ENCODE data around the gene ADGRE2.
A peak's percentile ranks its signal among the peaks of the same experiment; 100 is the strongest.

ADGRE2 gene

DNA sequence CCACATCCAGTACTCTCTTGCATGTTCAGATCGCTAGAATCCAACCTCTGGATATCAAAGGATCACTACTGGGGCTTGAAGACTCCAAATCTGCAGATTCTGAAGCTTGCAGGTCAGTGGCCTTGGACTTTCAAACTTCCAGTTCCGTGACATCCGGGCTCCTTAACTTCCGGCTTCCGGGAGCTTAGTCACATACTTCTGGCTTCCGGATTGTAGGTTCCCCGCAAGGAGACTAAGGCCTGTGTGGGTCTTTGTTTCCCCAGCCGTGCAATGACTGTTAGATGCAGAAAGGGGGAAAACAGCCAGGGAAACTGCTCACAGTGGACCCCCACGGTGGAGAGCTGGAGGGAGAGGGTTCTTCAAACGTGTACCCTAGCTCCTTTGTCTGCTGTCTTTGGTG, 47.2 kb downstream of the ADGRE2 start:
- peak overlapping the region; percentile 20; the same call in 1 of the 2 replicates for H3K4me2 ChIP-seq (ENCODE audit: low read length)
- peak overlapping the region; percentile 81; the same call in 1 of the 2 replicates for H2AFZ ChIP-seq (ENCODE audit: low read length)
- TF ChIP-seq, protein P1, sequence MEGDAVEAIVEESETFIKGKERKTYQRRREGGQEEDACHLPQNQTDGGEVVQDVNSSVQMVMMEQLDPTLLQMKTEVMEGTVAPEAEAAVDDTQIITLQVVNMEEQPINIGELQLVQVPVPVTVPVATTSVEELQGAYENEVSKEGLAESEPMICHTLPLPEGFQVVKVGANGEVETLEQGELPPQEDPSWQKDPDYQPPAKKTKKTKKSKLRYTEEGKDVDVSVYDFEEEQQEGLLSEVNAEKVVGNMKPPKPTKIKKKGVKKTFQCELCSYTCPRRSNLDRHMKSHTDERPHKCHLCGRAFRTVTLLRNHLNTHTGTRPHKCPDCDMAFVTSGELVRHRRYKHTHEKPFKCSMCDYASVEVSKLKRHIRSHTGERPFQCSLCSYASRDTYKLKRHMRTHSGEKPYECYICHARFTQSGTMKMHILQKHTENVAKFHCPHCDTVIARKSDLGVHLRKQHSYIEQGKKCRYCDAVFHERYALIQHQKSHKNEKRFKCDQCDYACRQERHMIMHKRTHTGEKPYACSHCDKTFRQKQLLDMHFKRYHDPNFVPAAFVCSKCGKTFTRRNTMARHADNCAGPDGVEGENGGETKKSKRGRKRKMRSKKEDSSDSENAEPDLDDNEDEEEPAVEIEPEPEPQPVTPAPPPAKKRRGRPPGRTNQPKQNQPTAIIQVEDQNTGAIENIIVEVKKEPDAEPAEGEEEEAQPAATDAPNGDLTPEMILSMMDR (IDR thresholded peaks at IDR 0.05; ENCODE audit: low read length): no peak
- TF ChIP-seq EZH2 (IDR thresholded peaks at IDR 0.05; ENCODE audit: borderline replicate concordance, low read length): no peak
- H3K9ac ChIP-seq (ENCODE audit: low read length): no peak overlapping the region
- H3K4me3 ChIP-seq (ENCODE audit: low read depth, low read length, poor library complexity, severe bottlenecking): peak overlapping the region; percentile 36
- H3K27ac ChIP-seq (ENCODE audit: low read depth, low read length, poor library complexity, severe bottlenecking): no peak overlapping the region
- peaks cover 3% of the 10 kb centered on the region; the same call in 1 of the 2 replicates for H3K9me3 ChIP-seq (ENCODE audit: low read length)
- no peaks in the 10 kb centered on the region for H3F3A ChIP-seq (ENCODE audit: insufficient read depth, low read length)
- no peaks in the 10 kb centered on the region for H3K4me1 ChIP-seq (ENCODE audit: insufficient read depth, low read length, severe bottlenecking)
- H3K36me3 ChIP-seq (ENCODE audit: insufficient read depth, low read length): no peaks in the 10 kb centered on the region
- H4K20me1 ChIP-seq (ENCODE audit: insufficient read depth, low read length): no peaks in the 10 kb centered on the region
- H3K9me2 ChIP-seq (ENCODE audit: low read depth, low read length): no peaks in the 10 kb centered on the region
- peaks cover 12% of the 10 kb centered on the region; the same call in 1 of the 2 replicates for H3K27me3 ChIP-seq (ENCODE audit: insufficient read depth, low read length)
- no peaks in the 10 kb centered on the region for H3K79me2 ChIP-seq (ENCODE audit: insufficient read depth, low read length)

DNA sequence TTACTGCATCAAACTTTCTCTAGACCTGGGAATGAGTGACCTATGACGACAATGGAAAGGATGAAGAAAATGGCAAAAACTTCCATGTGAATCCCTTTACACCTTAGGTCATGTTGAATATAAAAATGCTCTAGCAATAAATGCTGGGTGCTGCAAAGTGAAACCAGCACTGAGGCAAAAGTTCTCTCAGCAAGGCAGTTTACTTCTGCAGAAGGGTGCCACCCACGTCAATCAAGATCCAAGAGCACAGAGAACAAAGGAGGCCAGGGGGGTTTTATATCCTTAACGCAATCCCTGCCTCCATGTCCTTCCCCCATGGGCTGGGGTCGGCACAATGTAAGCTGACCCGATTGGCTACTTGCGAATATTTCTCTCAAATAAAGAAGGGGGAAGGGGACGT, 49.8 kb downstream of the ADGRE2 start:
- no peak for TF ChIP-seq EZH2 (IDR thresholded peaks at IDR 0.05; ENCODE audit: borderline replicate concordance, low read length)
- TF ChIP-seq, protein P1 (IDR thresholded peaks at IDR 0.05; ENCODE audit: low read length): no peak
- Histone ChIP-seq H3K9ac (ENCODE audit: low read length) (no peak overlapping the region), H3K4me1 (ENCODE audit: insufficient read depth, low read length, severe bottlenecking) (no peaks in the 10 kb centered on the region), H3F3A (ENCODE audit: insufficient read depth, low read length) (no peaks in the 10 kb centered on the region), H4K20me1 (ENCODE audit: insufficient read depth, low read length) (no peaks in the 10 kb centered on the region), H3K27me3 (ENCODE audit: insufficient read depth, low read length) (peaks cover 4% of the 10 kb centered on the region; the same call in 1 of the 2 replicates), H3K4me2 (ENCODE audit: low read length) (no peak overlapping the region), H3K9me2 (ENCODE audit: low read depth, low read length) (no peaks in the 10 kb centered on the region), H3K4me3 (ENCODE audit: low read depth, low read length, poor library complexity, severe bottlenecking) (no peak overlapping the region), H3K36me3 (ENCODE audit: insufficient read depth, low read length) (no peaks in the 10 kb centered on the region), H3K27ac (ENCODE audit: low read depth, low read length, poor library complexity, severe bottlenecking) (no peak overlapping the region), H3K79me2 (ENCODE audit: insufficient read depth, low read length) (no peaks in the 10 kb centered on the region), H3K9me3 (ENCODE audit: low read length) (peaks cover 3% of the 10 kb centered on the region; the same call in 1 of the 2 replicates), H2AFZ (ENCODE audit: low read length) (no peak overlapping the region)

DNA sequence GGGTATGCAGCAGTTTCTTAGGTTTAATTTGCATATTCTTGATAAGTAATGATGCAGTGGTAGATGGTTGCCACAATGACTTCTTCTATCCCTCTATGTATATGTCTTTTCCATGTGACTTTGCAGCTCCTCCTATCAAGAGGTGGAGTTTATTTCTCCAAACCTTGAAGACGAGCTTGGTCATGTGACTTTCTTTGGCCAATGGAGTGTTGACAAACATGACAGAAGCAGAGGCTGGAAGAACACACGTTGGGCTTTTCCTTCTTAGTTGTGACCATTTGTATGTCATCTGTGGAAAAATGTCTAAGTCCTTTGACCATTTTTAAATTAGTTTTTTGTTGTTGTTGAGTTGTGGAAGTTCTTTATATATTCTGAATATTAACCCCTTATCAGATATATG, 56.2 kb downstream of the ADGRE2 start:
- Histone ChIP-seq H3K27ac (ENCODE audit: low read depth, low read length, poor library complexity, severe bottlenecking) (no peak overlapping the region), H3K9ac (ENCODE audit: low read length) (no peak overlapping the region), H3K79me2 (ENCODE audit: insufficient read depth, low read length) (no peaks in the 10 kb centered on the region), H3K4me2 (ENCODE audit: low read length) (no peak overlapping the region), H3K9me3 (ENCODE audit: low read length) (peaks cover 33% of the 10 kb centered on the region), H3K27me3 (ENCODE audit: insufficient read depth, low read length) (no peaks in the 10 kb centered on the region; the same call in 1 of the 2 replicates), H3F3A (ENCODE audit: insufficient read depth, low read length) (no peaks in the 10 kb centered on the region), H3K4me1 (ENCODE audit: insufficient read depth, low read length, severe bottlenecking) (no peaks in the 10 kb centered on the region), H3K36me3 (ENCODE audit: insufficient read depth, low read length) (peaks cover 20% of the 10 kb centered on the region), H3K9me2 (ENCODE audit: low read depth, low read length) (no peaks in the 10 kb centered on the region), H2AFZ (ENCODE audit: low read length) (no peak overlapping the region), H3K4me3 (ENCODE audit: low read depth, low read length, poor library complexity, severe bottlenecking) (no peak overlapping the region), H4K20me1 (ENCODE audit: insufficient read depth, low read length) (no peaks in the 10 kb centered on the region)
- TF ChIP-seq, protein P1 (IDR thresholded peaks at IDR 0.05; ENCODE audit: low read length): no peak

Measured in OCI-LY1 (cell line).